Measurements from ENCODE around the gene IGF2R.
"Not testable (repeated sequence)": the region's sequence is repeated elsewhere in the genome, so short reads cannot be mapped to it uniquely, and the experiment has no call there.

The IGF2R gene

GRCh38 chr6:159957071-159957673, 11.7 kb upstream of the IGF2R start:
- Histone ChIP-seq H3K9me3 (ENCODE audit: low read length) (no peaks in the 10 kb centered on the region), H3K27ac (ENCODE audit: low read depth, low read length) (no peak overlapping the region), H3K36me3 (ENCODE audit: insufficient read depth, low read length) (no peaks in the 10 kb centered on the region), H3K4me1 (ENCODE audit: insufficient read depth, low read length) (no peaks in the 10 kb centered on the region), H3K9ac (ENCODE audit: low read length) (no peak overlapping the region), H3K27me3 (ENCODE audit: control insufficient read depth in 1 of 2, insufficient read depth in 2 of 2, low read length in 2 of 2) (no peaks in the 10 kb centered on the region), H3K4me3 (ENCODE audit: low read depth in 1 of 2, low read length in 2 of 2) (no peak overlapping the region)

- no peak overlapping the region for H3K9ac ChIP-seq (ENCODE audit: low read length)
- H3K27ac ChIP-seq (ENCODE audit: low read depth, low read length): peak overlapping the region; percentile 62
- no peaks in the 10 kb centered on the region for H3K36me3 ChIP-seq (ENCODE audit: insufficient read depth, low read length)
- H3K4me1 ChIP-seq (ENCODE audit: insufficient read depth, low read length): no peaks in the 10 kb centered on the region
- no peak overlapping the region for H3K4me3 ChIP-seq (ENCODE audit: low read depth in 1 of 2, low read length in 2 of 2)
- H3K9me3 ChIP-seq (ENCODE audit: low read length): no peaks in the 10 kb centered on the region
- no peaks in the 10 kb centered on the region for H3K27me3 ChIP-seq (ENCODE audit: control insufficient read depth in 1 of 2, insufficient read depth in 2 of 2, low read length in 2 of 2)
Measured at GRCh38 chr6:159959165-159959975, 9.5 kb upstream of the IGF2R start.

GRCh38 chr6:159959976-159960384, 8.9 kb upstream of the IGF2R start:
- Histone ChIP-seq H3K4me1 (ENCODE audit: insufficient read depth, low read length) (no peaks in the 10 kb centered on the region), H3K9ac (ENCODE audit: low read length) (no peak overlapping the region)

GRCh38 chr6:159960485-159960884, 8.4 kb upstream of the IGF2R start:
- H3K27me3 ChIP-seq (ENCODE audit: control insufficient read depth in 1 of 2, insufficient read depth in 2 of 2, low read length in 2 of 2): no peaks in the 10 kb centered on the region
- no peaks in the 10 kb centered on the region for H3K9me3 ChIP-seq (ENCODE audit: low read length)
- H3K4me1 ChIP-seq (ENCODE audit: insufficient read depth, low read length): no peaks in the 10 kb centered on the region
- no peak overlapping the region for H3K4me3 ChIP-seq (ENCODE audit: low read depth in 1 of 2, low read length in 2 of 2)
- H3K36me3 ChIP-seq (ENCODE audit: insufficient read depth, low read length): no peaks in the 10 kb centered on the region
- no peak overlapping the region for H3K9ac ChIP-seq (ENCODE audit: low read length)
- H3K27ac ChIP-seq (ENCODE audit: low read depth, low read length): no peak overlapping the region

More at GRCh38 chr6:159959976-159960384, 8.9 kb upstream of the IGF2R start:
- Histone ChIP-seq H3K9me3 (ENCODE audit: low read length) (no peaks in the 10 kb centered on the region), H3K36me3 (ENCODE audit: insufficient read depth, low read length) (no peaks in the 10 kb centered on the region), H3K4me3 (ENCODE audit: low read depth in 1 of 2, low read length in 2 of 2) (no peak overlapping the region), H3K27me3 (ENCODE audit: control insufficient read depth in 1 of 2, insufficient read depth in 2 of 2, low read length in 2 of 2) (no peaks in the 10 kb centered on the region), H3K27ac (ENCODE audit: low read depth, low read length) (no peak overlapping the region)

- H3K4me3 ChIP-seq (ENCODE audit: low read depth in 1 of 2, low read length in 2 of 2): no peak overlapping the region
- no peak overlapping the region for H3K27ac ChIP-seq (ENCODE audit: low read depth, low read length)
- H3K9me3 ChIP-seq (ENCODE audit: low read length): no peaks in the 10 kb centered on the region
- no peaks in the 10 kb centered on the region for H3K27me3 ChIP-seq (ENCODE audit: control insufficient read depth in 1 of 2, insufficient read depth in 2 of 2, low read length in 2 of 2)
- H3K4me1 ChIP-seq (ENCODE audit: insufficient read depth, low read length): no peaks in the 10 kb centered on the region
- H3K36me3 ChIP-seq (ENCODE audit: insufficient read depth, low read length): no peaks in the 10 kb centered on the region
- no peak overlapping the region for H3K9ac ChIP-seq (ENCODE audit: low read length)
Measured at GRCh38 chr6:159961528-159961927, 7.4 kb upstream of the IGF2R start.

GRCh38 chr6:159963111-159963510, 5.8 kb upstream of the IGF2R start:
- H3K9ac ChIP-seq (ENCODE audit: low read length): no peak overlapping the region
- H3K27me3 ChIP-seq (ENCODE audit: control insufficient read depth in 1 of 2, insufficient read depth in 2 of 2, low read length in 2 of 2): no peaks in the 10 kb centered on the region
- H3K9me3 ChIP-seq (ENCODE audit: low read length): no peaks in the 10 kb centered on the region
- H3K4me3 ChIP-seq (ENCODE audit: low read depth in 1 of 2, low read length in 2 of 2): no peak overlapping the region
- H3K36me3 ChIP-seq (ENCODE audit: insufficient read depth, low read length): no peaks in the 10 kb centered on the region
- H3K27ac ChIP-seq (ENCODE audit: low read depth, low read length): no peak overlapping the region
- no peaks in the 10 kb centered on the region for H3K4me1 ChIP-seq (ENCODE audit: insufficient read depth, low read length)

GRCh38 chr6:159964046-159964445, 4.8 kb upstream of the IGF2R start:
- no peaks in the 10 kb centered on the region for H3K36me3 ChIP-seq (ENCODE audit: insufficient read depth, low read length)
- H3K4me1 ChIP-seq (ENCODE audit: insufficient read depth, low read length): no peaks in the 10 kb centered on the region
- no peaks in the 10 kb centered on the region for H3K27me3 ChIP-seq (ENCODE audit: control insufficient read depth in 1 of 2, insufficient read depth in 2 of 2, low read length in 2 of 2)
- no peaks in the 10 kb centered on the region for H3K9me3 ChIP-seq (ENCODE audit: low read length)
- no peak overlapping the region for H3K4me3 ChIP-seq (ENCODE audit: low read depth in 1 of 2, low read length in 2 of 2)
- no peak overlapping the region for H3K27ac ChIP-seq (ENCODE audit: low read depth, low read length)
- H3K9ac ChIP-seq (ENCODE audit: low read length): no peak overlapping the region

- Histone ChIP-seq H3K9me3 (ENCODE audit: low read length) (no peaks in the 10 kb centered on the region), H3K27me3 (ENCODE audit: control insufficient read depth in 1 of 2, insufficient read depth in 2 of 2, low read length in 2 of 2) (no peaks in the 10 kb centered on the region), H3K9ac (ENCODE audit: low read length) (no peak overlapping the region), H3K4me3 (ENCODE audit: low read depth in 1 of 2, low read length in 2 of 2) (no peak overlapping the region), H3K27ac (ENCODE audit: low read depth, low read length) (no peak overlapping the region), H3K36me3 (ENCODE audit: insufficient read depth, low read length) (no peaks in the 10 kb centered on the region), H3K4me1 (ENCODE audit: insufficient read depth, low read length) (peaks cover 10% of the 10 kb centered on the region)
Measured at GRCh38 chr6:159966339-159966738, 2.5 kb upstream of the IGF2R start.

GRCh38 chr6:159966981-159967380, 1.9 kb upstream of the IGF2R start:
- H3K36me3 ChIP-seq (ENCODE audit: insufficient read depth, low read length): no peaks in the 10 kb centered on the region
- no peak overlapping the region for H3K9ac ChIP-seq (ENCODE audit: low read length)
- no peak overlapping the region for H3K4me3 ChIP-seq (ENCODE audit: low read depth in 1 of 2, low read length in 2 of 2)
- H3K27ac ChIP-seq (ENCODE audit: low read depth, low read length): no peak overlapping the region
- no peaks in the 10 kb centered on the region for H3K9me3 ChIP-seq (ENCODE audit: low read length)
- no peaks in the 10 kb centered on the region for H3K27me3 ChIP-seq (ENCODE audit: control insufficient read depth in 1 of 2, insufficient read depth in 2 of 2, low read length in 2 of 2)
- H3K4me1 ChIP-seq (ENCODE audit: insufficient read depth, low read length): peaks cover 12% of the 10 kb centered on the region

- not testable (repeated sequence) for H3K9me3 ChIP-seq (ENCODE audit: low read length); H3K36me3 ChIP-seq (ENCODE audit: insufficient read depth, low read length); H3K4me3 ChIP-seq (ENCODE audit: low read depth in 1 of 2, low read length in 2 of 2); H3K27ac ChIP-seq (ENCODE audit: low read depth, low read length); H3K9ac ChIP-seq (ENCODE audit: low read length); H3K27me3 ChIP-seq (ENCODE audit: control insufficient read depth in 1 of 2, insufficient read depth in 2 of 2, low read length in 2 of 2)
- peaks cover 12% of the 10 kb centered on the region for H3K4me1 ChIP-seq (ENCODE audit: insufficient read depth, low read length)
Measured at GRCh38 chr6:159967621-159968020, 1.3 kb upstream of the IGF2R start.

GRCh38 chr6:159969204-159969912, 476 bp downstream of the IGF2R start:
- Histone ChIP-seq H3K4me3 (ENCODE audit: low read depth in 1 of 2, low read length in 2 of 2) (peak overlapping the region; percentile 45 to 78), H3K9ac (ENCODE audit: low read length) (no peak overlapping the region), H3K4me1 (ENCODE audit: insufficient read depth, low read length) (peaks cover 21% of the 10 kb centered on the region), H3K27ac (ENCODE audit: low read depth, low read length) (peak overlapping the region; percentile 68), H3K27me3 (ENCODE audit: control insufficient read depth in 1 of 2, insufficient read depth in 2 of 2, low read length in 2 of 2) (no peaks in the 10 kb centered on the region), H3K36me3 (ENCODE audit: insufficient read depth, low read length) (no peaks in the 10 kb centered on the region), H3K9me3 (ENCODE audit: low read length) (no peaks in the 10 kb centered on the region)
